MM.1S (cell line): Measurements from ENCODE around the gene TBC1D16.

Experiments used
- DNase-seq: peaks from one replicate; pipeline ENCODE4 v3.0.0-alpha.2; 2015
- H2AFZ ChIP-seq: fragments of 300-600 bp; sonication (generic); 2 replicates; pipeline ENCODE4 v1.6.0; 2016; ENCODE audit warnings: antibody characterized with exemption, low read length
- H3F3A ChIP-seq: fragments of 300-600 bp; sonication (generic); 2 replicates; pipeline ENCODE4 v1.6.1; 2016; ENCODE audit warnings: mild to moderate bottlenecking, antibody characterized with exemption, low read length, moderate library complexity, mixed read lengths; ENCODE audit not compliant: insufficient read depth
- H3K27ac ChIP-seq: fragments of 300-600 bp; sonication (generic); 2 replicates; pipeline ENCODE4 v1.5.1; 2016; ENCODE audit warnings: mild to moderate bottlenecking, low read length
- H3K27me3 ChIP-seq: fragments of 300-600 bp; sonication (generic); replicated peaks from 2 replicates; pipeline ENCODE4 v1.6.0; 2016; ENCODE audit warnings: low read length; ENCODE audit not compliant: insufficient read depth
- H3K36me3 ChIP-seq: fragments of 300-600 bp; sonication (generic); replicated peaks from 2 replicates; pipeline ENCODE4 v1.6.1; 2016; ENCODE audit warnings: mild to moderate bottlenecking, low read length, mixed read lengths; ENCODE audit not compliant: insufficient read depth
- H3K4me1 ChIP-seq: fragments of 300-600 bp; sonication (generic); 2 replicates; pipeline ENCODE4 v1.6.1; 2016; ENCODE audit warnings: low read length, mixed read lengths
- H3K4me2 ChIP-seq: fragments of 300-600 bp; sonication (generic); 2 replicates; pipeline ENCODE4 v1.6.0; 2016; ENCODE audit warnings: low read depth, low read length
- H3K4me3 ChIP-seq: fragments of 300-600 bp; sonication (generic); 2 replicates; pipeline ENCODE4 v1.5.1; 2016; ENCODE audit warnings: low read length, mixed read lengths
- H3K79me2 ChIP-seq: fragments of 300-600 bp; sonication (generic); 2 replicates; pipeline ENCODE4 v1.6.1; 2016; ENCODE audit warnings: mixed run types, low read length, mixed read lengths
- H3K9ac ChIP-seq: fragments of 300-600 bp; sonication (generic); 2 replicates; pipeline ENCODE4 v1.6.1; 2016; ENCODE audit warnings: low read length, mixed read lengths
- H3K9me2 ChIP-seq: fragments of 300-600 bp; sonication (generic); replicated peaks from 2 replicates; pipeline ENCODE4 v1.6.1; 2016; ENCODE audit warnings: mild to moderate bottlenecking, low read length, mixed read lengths; ENCODE audit not compliant: insufficient read depth
- H3K9me3 ChIP-seq: fragments of 300-600 bp; sonication (generic); replicated peaks from 2 replicates; pipeline ENCODE4 v1.6.1; 2016; ENCODE audit warnings: mild to moderate bottlenecking, low read length, mixed read lengths; ENCODE audit not compliant: insufficient read depth
- H4K20me1 ChIP-seq: fragments of 300-600 bp; sonication (generic); 2 replicates; pipeline ENCODE4 v1.6.1; 2016; ENCODE audit warnings: mild to moderate bottlenecking, low read length, moderate library complexity, mixed read lengths; ENCODE audit not compliant: insufficient read depth
- EZH2 ChIP-seq: fragments of 300-600 bp; sonication (generic); optimal IDR thresholded peaks from 2 replicates; pipeline ENCODE3; 2017; ENCODE audit warnings: low read depth, mild to moderate bottlenecking, antibody characterized with exemption, low read length, mixed read lengths
- EZH2phosphoT487 ChIP-seq: fragments of 300-600 bp; sonication (generic); IDR thresholded peaks from 2 replicates; pipeline ENCODE4 v1.6.1; 2018; ENCODE audit warnings: antibody characterized with exemption, low read length
- TF ChIP-seq, protein P1 (sequence below): fragments of 300-600 bp; sonication (generic); IDR thresholded peaks from 2 replicates; pipeline ENCODE4 v1.5.1; 2016; ENCODE audit warnings: antibody characterized with exemption, low read length, mixed read lengths

Gene TBC1D16

DNA sequence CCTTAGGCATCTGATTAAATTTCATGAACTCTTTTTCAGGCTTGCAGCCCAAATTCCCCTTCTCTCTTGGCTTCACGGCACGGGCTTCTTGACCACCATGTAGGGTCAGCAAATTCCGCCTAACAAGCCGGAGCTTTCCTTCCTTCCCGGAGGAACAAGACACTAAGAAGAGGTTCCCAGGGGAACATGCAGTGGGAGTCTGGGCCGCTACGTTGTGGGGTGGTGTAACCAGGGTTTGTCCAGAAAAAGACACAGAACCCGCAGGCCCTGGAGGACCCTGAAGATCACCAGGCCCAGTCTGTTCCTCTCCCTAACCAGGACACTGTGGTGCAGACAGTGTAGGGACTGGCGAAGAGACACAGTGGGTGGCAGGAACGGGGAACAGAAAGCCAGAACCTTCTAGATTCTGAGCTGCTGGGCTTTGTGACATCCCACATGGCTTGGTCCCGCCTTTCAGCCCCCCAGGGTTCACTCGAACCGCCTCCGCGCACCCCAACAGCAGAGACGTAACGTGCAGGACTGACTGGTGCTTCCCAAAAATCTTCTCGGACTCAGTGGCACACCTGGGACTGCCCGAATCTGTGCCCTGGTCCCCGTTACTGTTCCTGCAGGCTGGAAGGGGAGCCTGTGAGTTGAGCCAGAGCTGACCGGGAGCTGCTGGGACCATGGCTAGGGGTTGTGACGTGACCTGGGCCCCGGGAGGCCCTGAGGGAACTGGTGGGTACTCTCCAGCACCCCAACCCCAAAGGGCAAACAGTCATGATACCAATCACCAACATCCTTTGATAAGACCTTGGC is 55.2 kb downstream of the TBC1D16 start:
- Histone ChIP-seq H3K9me2 (no peaks in the 10 kb centered on the region), H3K9ac (no peak overlapping the region), H3K27ac (no peak overlapping the region), H2AFZ (no peak overlapping the region), H3F3A (no peaks in the 10 kb centered on the region), H3K36me3 (no peaks in the 10 kb centered on the region), H3K79me2 (no peaks in the 10 kb centered on the region), H3K9me3 (no peaks in the 10 kb centered on the region), H3K4me3 (no peak overlapping the region), H4K20me1 (no peaks in the 10 kb centered on the region; the same call in 1 of the 2 replicates), H3K27me3 (peaks cover 97% of the 10 kb centered on the region), H3K4me1 (no peaks in the 10 kb centered on the region), H3K4me2 (no peak overlapping the region)
- TF ChIP-seq EZH2: no peak
- TF ChIP-seq, protein P1, sequence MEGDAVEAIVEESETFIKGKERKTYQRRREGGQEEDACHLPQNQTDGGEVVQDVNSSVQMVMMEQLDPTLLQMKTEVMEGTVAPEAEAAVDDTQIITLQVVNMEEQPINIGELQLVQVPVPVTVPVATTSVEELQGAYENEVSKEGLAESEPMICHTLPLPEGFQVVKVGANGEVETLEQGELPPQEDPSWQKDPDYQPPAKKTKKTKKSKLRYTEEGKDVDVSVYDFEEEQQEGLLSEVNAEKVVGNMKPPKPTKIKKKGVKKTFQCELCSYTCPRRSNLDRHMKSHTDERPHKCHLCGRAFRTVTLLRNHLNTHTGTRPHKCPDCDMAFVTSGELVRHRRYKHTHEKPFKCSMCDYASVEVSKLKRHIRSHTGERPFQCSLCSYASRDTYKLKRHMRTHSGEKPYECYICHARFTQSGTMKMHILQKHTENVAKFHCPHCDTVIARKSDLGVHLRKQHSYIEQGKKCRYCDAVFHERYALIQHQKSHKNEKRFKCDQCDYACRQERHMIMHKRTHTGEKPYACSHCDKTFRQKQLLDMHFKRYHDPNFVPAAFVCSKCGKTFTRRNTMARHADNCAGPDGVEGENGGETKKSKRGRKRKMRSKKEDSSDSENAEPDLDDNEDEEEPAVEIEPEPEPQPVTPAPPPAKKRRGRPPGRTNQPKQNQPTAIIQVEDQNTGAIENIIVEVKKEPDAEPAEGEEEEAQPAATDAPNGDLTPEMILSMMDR: no peak
- no peak for TF ChIP-seq EZH2phosphoT487
- no peak for DNase-seq

DNA sequence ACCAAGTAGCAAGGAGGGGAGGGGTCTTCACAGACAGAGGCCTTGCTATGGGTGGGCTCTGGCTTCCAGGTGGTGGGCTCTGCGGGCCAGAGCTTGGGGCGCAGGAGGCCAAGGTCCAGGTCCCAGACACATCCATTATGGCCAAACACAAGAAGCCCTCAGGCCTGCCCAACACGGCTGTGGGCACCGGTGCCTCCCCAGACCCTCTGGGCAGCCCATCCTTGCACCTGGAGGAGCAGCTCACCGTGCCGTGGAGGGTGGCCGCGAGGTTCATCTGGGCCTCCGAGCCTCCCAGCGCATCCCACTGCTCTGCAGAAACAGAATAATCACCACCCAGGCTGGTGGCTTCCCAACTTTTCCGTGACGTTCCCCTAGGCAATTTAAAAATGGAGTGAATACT is 55.9 kb downstream of the TBC1D16 start:
- TF ChIP-seq EZH2 (no peak), EZH2phosphoT487 (no peak)
- TF ChIP-seq, protein P1: no peak
- Histone ChIP-seq H3K27ac (no peak overlapping the region), H3K79me2 (no peaks in the 10 kb centered on the region), H3K9ac (no peak overlapping the region), H4K20me1 (no peaks in the 10 kb centered on the region; the same call in 1 of the 2 replicates), H3K9me3 (no peaks in the 10 kb centered on the region), H2AFZ (no peak overlapping the region), H3K9me2 (no peaks in the 10 kb centered on the region), H3K36me3 (no peaks in the 10 kb centered on the region), H3K27me3 (peaks cover 97% of the 10 kb centered on the region), H3K4me1 (no peaks in the 10 kb centered on the region), H3F3A (no peaks in the 10 kb centered on the region), H3K4me2 (no peak overlapping the region), H3K4me3 (no peak overlapping the region)
- DNase-seq: no peak

DNA sequence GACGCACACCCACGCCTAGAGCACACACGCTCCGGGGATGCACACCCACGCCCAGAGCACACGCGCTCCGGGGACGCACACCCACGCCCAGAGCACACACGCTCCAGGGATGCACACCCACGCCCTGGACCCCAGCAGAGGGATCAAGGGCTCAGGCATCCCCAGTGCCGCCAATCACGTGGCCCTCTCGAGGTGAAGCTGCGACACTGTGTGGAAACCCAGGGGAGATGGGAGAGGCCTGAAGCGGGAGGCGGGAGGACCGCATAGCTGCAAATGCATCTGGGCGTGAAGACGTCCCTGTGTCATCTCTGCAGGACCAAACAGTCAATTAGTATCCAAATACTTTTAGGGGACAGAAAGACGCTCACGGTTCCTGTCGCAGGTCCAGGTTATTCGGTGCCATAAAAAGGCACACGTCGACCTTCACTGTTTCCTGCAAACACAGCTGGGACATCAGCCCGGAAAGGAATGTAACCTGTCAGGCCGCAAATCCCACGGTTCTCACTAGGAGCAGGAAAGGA is 56.4 kb downstream of the TBC1D16 start:
- Histone ChIP-seq H2AFZ (no peak overlapping the region), H3K9me2 (no peaks in the 10 kb centered on the region), H3K4me1 (no peaks in the 10 kb centered on the region), H3K9ac (no peak overlapping the region), H3K27me3 (peaks cover 98% of the 10 kb centered on the region), H3K4me3 (no peak overlapping the region), H3K27ac (no peak overlapping the region), H3K36me3 (no peaks in the 10 kb centered on the region), H3K79me2 (no peaks in the 10 kb centered on the region), H3K9me3 (no peaks in the 10 kb centered on the region), H4K20me1 (no peaks in the 10 kb centered on the region; the same call in 1 of the 2 replicates), H3F3A (no peaks in the 10 kb centered on the region), H3K4me2 (no peak overlapping the region)
- TF ChIP-seq, protein P1: no peak
- TF ChIP-seq EZH2phosphoT487 (no peak; the same call in 1 of the 2 replicates), EZH2 (no peak)
- DNase-seq: no peak
